Endodermal cell (in vitro differentiated cells): ENCODE results near the gene ACVR1B. TPM values are rescaled to one million over a fixed set of nuclear protein-coding genes. Genes with fewer than 3 reads are reported as not detected.

ENCODE experiments used
- DNase-seq: peaks from one replicate; pipeline ENCODE4 v3.0.0-alpha.2; 2017
- H3K27ac ChIP-seq: 2 replicates; pipeline ENCODE4 v1.5.1; 2013; ENCODE audit warnings: mild to moderate bottlenecking, low read depth, low read length, moderate library complexity
- H3K27me3 ChIP-seq: 2 replicates; pipeline ENCODE4 v1.6.1; 2013; ENCODE audit warnings: mild to moderate bottlenecking, low read length, moderate library complexity; ENCODE audit not compliant: insufficient read depth, control insufficient read depth, poor library complexity, severe bottlenecking
- H3K36me3 ChIP-seq: 2 replicates; pipeline ENCODE4 v1.7.0; 2013; ENCODE audit warnings: mild to moderate bottlenecking, low read length, moderate library complexity; ENCODE audit not compliant: control insufficient read depth, insufficient read depth
- H3K4me1 ChIP-seq: one replicate; pipeline ENCODE4 v1.7.0; 2013; ENCODE audit warnings: low read length; ENCODE audit not compliant: control insufficient read depth, insufficient read depth
- H3K4me3 ChIP-seq: 2 replicates; pipeline ENCODE4 v1.5.1; 2013; ENCODE audit warnings: mild to moderate bottlenecking, low read length, moderate library complexity
- H3K9ac ChIP-seq: 2 replicates; pipeline ENCODE4 v1.6.1; 2013; ENCODE audit warnings: mild to moderate bottlenecking, low read length, moderate library complexity; ENCODE audit not compliant: poor library complexity, severe bottlenecking; ENCODE audit errors: extremely low read depth
- H3K9me3 ChIP-seq: 2 replicates; pipeline ENCODE4 v1.6.1; 2013; ENCODE audit warnings: mild to moderate bottlenecking, low read length, moderate library complexity; ENCODE audit not compliant: control insufficient read depth
- H3K27ac Mint-ChIP-seq: 2 replicates; pipeline ENCODE4 v1.8.0; 2020; ENCODE audit warnings: mixed read lengths
- H3K27me3 Mint-ChIP-seq: 2 replicates; pipeline ENCODE4 v1.8.0; 2021; ENCODE audit warnings: mild to moderate bottlenecking, mixed read lengths; ENCODE audit not compliant: insufficient read depth
- H3K36me3 Mint-ChIP-seq: 2 replicates; pipeline ENCODE4 v1.8.0; 2020; ENCODE audit warnings: low read depth, mixed read lengths
- H3K4me1 Mint-ChIP-seq: 2 replicates; pipeline ENCODE4 v1.8.0; 2020; ENCODE audit warnings: mixed read lengths
- H3K4me3 Mint-ChIP-seq: 2 replicates; pipeline ENCODE4 v1.8.0; 2020; ENCODE audit warnings: mild to moderate bottlenecking, moderate library complexity, mixed read lengths
- H3K9me3 Mint-ChIP-seq: 2 replicates; pipeline ENCODE4 v1.8.0; 2020; ENCODE audit warnings: mild to moderate bottlenecking, mixed read lengths
- WGBS, 2 experiments: methylation state at CpG; one replicate each; pipeline versions ENCODE4 v1.1.5 to v1.1.7; 2013; ENCODE audit warnings: missing lambda C conversion rate in 2 of 2, mixed read lengths in 1 of 2; ENCODE audit not compliant: insufficient coverage in 1 of 2, insufficient read length in 1 of 2; 5-methylcytosine and 5-hydroxymethylcytosine counted together
- total RNA-seq, 2 donors: library from RNA; stranded (reverse); fragmentation: NEBNext Ultra II Directional in 1 of 2; extraction: Animal tissue kit (Norgen Biotek cat#: 25700) in 1 of 2; gene quantifications; 2 replicates in 1 of 2; 3 replicates in 1 of 2; pipeline ENCODE4 v1.2.1, GENCODE V29; 2021
- TF ChIP-seq, protein P1 (sequence below): fragments of 200-600 bp; sonication (generic); conservative IDR thresholded peaks from 2 replicates; pipeline ENCODE4 v1.5.0; 2021; ENCODE audit warnings: antibody characterized with exemption, mild to moderate bottlenecking

Gene ACVR1B
- total RNA-seq, 2 donors from 2014 or later = 48.6 to 59.3 TPM

DNA sequence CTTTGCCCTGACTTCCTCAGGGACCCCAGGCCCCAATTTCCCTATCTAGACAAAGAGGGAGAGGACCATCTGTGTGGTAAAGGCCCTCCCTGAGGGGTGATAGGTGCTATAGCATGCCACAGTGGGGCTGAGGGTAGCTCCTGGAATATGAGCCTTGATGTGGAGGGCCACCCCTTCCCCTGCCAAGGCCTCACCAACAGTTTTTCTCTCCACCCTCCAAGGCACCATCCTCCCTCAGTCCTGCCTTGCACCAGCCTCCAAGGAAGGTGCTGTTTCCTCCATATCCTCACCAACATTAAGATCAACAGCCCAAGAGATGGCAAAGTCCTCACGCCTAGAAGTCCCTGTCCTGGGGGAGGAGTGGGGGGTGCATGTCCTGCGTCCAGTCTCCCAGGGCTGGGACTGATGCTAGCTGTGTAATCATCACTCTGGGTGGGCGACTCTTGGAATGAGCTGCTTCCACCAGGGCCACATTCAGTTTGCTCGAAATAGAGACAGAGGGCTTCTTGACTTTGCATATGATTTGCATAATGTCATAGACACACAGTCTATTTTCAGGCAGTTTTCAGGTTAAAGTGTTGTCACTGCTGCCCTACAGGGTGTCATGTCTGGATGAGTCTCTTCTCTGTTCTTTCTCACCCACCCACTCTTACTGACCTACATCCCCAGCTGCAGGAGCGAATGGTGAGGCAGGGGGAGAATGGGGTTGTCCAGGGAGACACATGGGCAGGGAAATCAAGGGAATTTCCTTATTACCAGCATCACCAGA, 26.8 kb upstream of the ACVR1B start:
- no peak overlapping the region for H3K4me3 Mint-ChIP-seq
- no peak overlapping the region for H3K9ac ChIP-seq
- H3K36me3 ChIP-seq = no peaks in the 10 kb centered on the region
- H3K4me1 Mint-ChIP-seq = peaks cover 24% of the 10 kb centered on the region
- H3K27ac Mint-ChIP-seq = no peak overlapping the region
- H3K9me3 ChIP-seq = no peaks in the 10 kb centered on the region
- H3K27me3 Mint-ChIP-seq = peaks cover 16% of the 10 kb centered on the region
- no peaks in the 10 kb centered on the region for H3K27me3 ChIP-seq
- no peaks in the 10 kb centered on the region for H3K9me3 Mint-ChIP-seq
- H3K4me3 ChIP-seq = no peak overlapping the region
- peaks cover 4% of the 10 kb centered on the region for H3K4me1 ChIP-seq
- H3K27ac ChIP-seq = no peak overlapping the region
- TF ChIP-seq, protein P1, sequence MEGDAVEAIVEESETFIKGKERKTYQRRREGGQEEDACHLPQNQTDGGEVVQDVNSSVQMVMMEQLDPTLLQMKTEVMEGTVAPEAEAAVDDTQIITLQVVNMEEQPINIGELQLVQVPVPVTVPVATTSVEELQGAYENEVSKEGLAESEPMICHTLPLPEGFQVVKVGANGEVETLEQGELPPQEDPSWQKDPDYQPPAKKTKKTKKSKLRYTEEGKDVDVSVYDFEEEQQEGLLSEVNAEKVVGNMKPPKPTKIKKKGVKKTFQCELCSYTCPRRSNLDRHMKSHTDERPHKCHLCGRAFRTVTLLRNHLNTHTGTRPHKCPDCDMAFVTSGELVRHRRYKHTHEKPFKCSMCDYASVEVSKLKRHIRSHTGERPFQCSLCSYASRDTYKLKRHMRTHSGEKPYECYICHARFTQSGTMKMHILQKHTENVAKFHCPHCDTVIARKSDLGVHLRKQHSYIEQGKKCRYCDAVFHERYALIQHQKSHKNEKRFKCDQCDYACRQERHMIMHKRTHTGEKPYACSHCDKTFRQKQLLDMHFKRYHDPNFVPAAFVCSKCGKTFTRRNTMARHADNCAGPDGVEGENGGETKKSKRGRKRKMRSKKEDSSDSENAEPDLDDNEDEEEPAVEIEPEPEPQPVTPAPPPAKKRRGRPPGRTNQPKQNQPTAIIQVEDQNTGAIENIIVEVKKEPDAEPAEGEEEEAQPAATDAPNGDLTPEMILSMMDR = no peak
- WGBS, 2 experiments = 97 to 98% methylated on average over 3 to 5 of the region's 5 CpGs
- DNase-seq = peak; percentile 44
- H3K36me3 Mint-ChIP-seq = no peaks in the 10 kb centered on the region

DNA sequence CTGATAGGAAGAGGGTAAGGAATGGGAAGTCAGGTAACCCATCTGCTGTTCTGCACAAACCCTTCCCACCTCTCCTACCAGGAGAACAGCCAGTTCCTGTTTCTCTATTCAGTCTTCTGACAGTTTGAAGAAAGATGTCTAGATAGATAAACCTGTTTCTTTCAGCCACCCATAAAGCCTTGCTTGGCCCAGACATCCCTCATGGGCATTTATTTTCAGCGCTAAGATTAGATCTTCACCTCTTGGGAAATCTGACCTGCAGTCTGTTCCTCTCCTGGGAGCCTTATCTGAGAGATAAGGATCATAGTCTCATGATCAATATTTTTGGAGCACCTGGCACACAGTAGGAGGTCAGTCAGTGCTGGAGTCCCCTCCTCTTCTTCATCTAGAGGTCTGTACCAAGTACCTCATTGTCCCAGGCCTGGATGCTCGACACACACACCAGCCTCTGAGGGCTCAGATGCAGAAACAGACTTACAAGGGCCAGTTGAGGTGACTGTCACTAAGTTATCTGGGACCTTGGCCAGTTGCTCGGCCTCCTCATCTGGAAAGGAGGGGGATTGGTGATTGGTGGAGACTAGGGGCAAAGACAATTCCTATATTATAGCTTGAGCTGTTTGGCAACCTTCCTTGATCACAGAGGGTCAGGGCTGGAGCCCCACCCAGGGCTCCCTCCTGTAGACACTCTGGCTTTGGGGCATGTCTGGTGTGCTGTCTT, 26.0 kb upstream of the ACVR1B start:
- no peaks in the 10 kb centered on the region for H3K9me3 Mint-ChIP-seq
- peaks cover 16% of the 10 kb centered on the region for H3K27me3 Mint-ChIP-seq
- 95 to 100% methylated on average over 2 to 3 of the region's 3 CpGs for WGBS, 2 experiments
- Histone ChIP-seq H3K9me3 (no peaks in the 10 kb centered on the region), H3K36me3 (no peaks in the 10 kb centered on the region), H3K27ac (no peak overlapping the region), H3K9ac (no peak overlapping the region), H3K4me1 (peaks cover 4% of the 10 kb centered on the region), H3K4me3 (no peak overlapping the region), H3K27me3 (no peaks in the 10 kb centered on the region)
- no peak overlapping the region for H3K4me3 Mint-ChIP-seq
- peak; percentile 42 for DNase-seq
- no peak overlapping the region for H3K27ac Mint-ChIP-seq
- TF ChIP-seq, protein P1 = no peak
- peaks cover 23% of the 10 kb centered on the region for H3K4me1 Mint-ChIP-seq
- H3K36me3 Mint-ChIP-seq = no peaks in the 10 kb centered on the region

DNA sequence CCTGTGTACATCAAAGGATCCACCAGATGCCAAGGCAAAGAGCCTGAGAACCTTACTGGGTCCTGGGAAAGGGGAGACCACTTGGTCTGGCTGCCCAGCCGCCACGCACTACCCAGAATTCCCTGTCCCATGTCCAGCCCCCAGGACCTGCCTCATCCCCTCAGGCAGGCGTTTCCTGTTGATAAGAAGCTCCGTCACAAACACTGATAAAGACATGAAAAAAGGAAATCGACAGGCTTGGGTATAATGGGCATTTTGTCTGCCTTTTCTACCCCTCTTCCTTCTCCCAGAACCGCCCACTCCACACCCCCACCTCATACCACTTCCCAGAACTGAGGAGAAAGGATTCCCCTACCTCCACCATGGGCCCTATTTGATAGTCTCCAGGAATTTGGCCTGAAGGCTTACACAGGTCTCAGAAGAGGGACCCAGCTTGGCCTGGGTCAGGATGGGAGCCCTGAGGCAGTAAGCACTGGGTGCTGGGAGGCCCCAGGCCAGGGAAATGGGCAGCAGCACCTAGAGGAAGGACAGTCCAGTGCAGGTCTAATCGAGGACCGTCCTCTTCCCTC, 25.4 kb upstream of the ACVR1B start:
- Histone ChIP-seq H3K27me3 (no peaks in the 10 kb centered on the region), H3K4me1 (peaks cover 4% of the 10 kb centered on the region), H3K36me3 (no peaks in the 10 kb centered on the region), H3K9me3 (no peaks in the 10 kb centered on the region), H3K9ac (no peak overlapping the region), H3K27ac (no peak overlapping the region), H3K4me3 (no peak overlapping the region)
- H3K36me3 Mint-ChIP-seq = no peaks in the 10 kb centered on the region
- WGBS, 2 experiments = 88 to 91% methylated on average over 1 to 7 of the region's 8 CpGs
- H3K27ac Mint-ChIP-seq = peak overlapping the region; percentile 52
- H3K4me1 Mint-ChIP-seq = peaks cover 17% of the 10 kb centered on the region
- no peak overlapping the region for H3K4me3 Mint-ChIP-seq
- H3K27me3 Mint-ChIP-seq = peaks cover 16% of the 10 kb centered on the region
- DNase-seq = peak; percentile 48
- H3K9me3 Mint-ChIP-seq = no peaks in the 10 kb centered on the region
- TF ChIP-seq, protein P1 = no peak
